Ovary (tissue), 9 donors: ENCODE results near the gene KRTAP12-3. TPM values are rescaled to one million over a fixed set of nuclear protein-coding genes. Genes with fewer than 3 reads are reported as not detected.
"Not testable (repeated sequence)": the region's sequence is repeated elsewhere in the genome, so short reads cannot be mapped to it uniquely, and the experiment has no call there.

Source experiments
- DNase-seq, 5 donors: peaks; one replicate each; pipeline ENCODE4 v3.0.0-alpha.2; 2019 to 2020
- H3K27ac ChIP-seq, 2 donors: fragments of 200-600 bp; one replicate each; pipeline versions ENCODE4 v1.5.1 to v1.8.0; 2019 to 2022
- H3K27me3 ChIP-seq: fragments of 200-600 bp; one replicate; pipeline ENCODE4 v1.8.0; 2022
- H3K36me3 ChIP-seq: fragments of 200-600 bp; sonication (generic); one replicate; pipeline ENCODE4 v1.5.1; 2019
- H3K4me1 ChIP-seq: one replicate; pipeline ENCODE4 v1.8.1; 2013; ENCODE audit warnings: mild to moderate bottlenecking, moderate library complexity; ENCODE audit not compliant: insufficient read depth
- H3K4me3 ChIP-seq: fragments of 200-600 bp; sonication (generic); one replicate; pipeline ENCODE4 v1.5.1; 2017
- H3K9me3 ChIP-seq, 2 donors: fragments of 200-600 bp in 1 of 2; sonication (generic) in 1 of 2; one replicate each; pipeline versions ENCODE4 v1.5.1 to v1.8.1; 2013 to 2019; ENCODE audit warnings: mild to moderate bottlenecking in 1 of 2, moderate library complexity in 1 of 2
- CTCF ChIP-seq, 3 donors: fragments of 450-650 bp in 2 of 3; fragments of 200-600 bp in 1 of 3; IDR thresholded peaks; one replicate each; pipeline versions ENCODE4 v1.5.1 to v1.8.0; 2016 to 2022; ENCODE audit warnings: antibody characterized with exemption in 3 of 3, mild to moderate bottlenecking in 1 of 3
- EP300 ChIP-seq: sonication (generic); formaldehyde crosslinking; IDR thresholded peaks from one replicate; pipeline ENCODE4 v1.6.1; 2017; ENCODE audit warnings: antibody characterized with exemption
- POLR2A ChIP-seq: fragments of 450-650 bp; IDR thresholded peaks from one replicate; pipeline ENCODE4 v1.6.1; 2017; ENCODE audit warnings: antibody characterized with exemption, mild to moderate bottlenecking, moderate library complexity
- WGBS, 3 donors: extraction: QIAGEN DNeasy Blood & Tissue Kit in 1 of 3; methylation state at CpG; one replicate each; pipeline versions ENCODE4 v1.1.5 to v1.1.7; 2013 to 2017; 5-methylcytosine and 5-hydroxymethylcytosine counted together
- intact Hi-C, 4 donors: fragments of 100-400 bp; cut with DNase I; formaldehyde crosslinking; loops; one replicate each; pipeline versions ENCODE4 v1.11.0 to v1.15.1; 2022 to 2023
- polyA plus RNA-seq, 2 donors: library from polyadenylated mRNA; stranded (reverse); fragments of 200-250 nt in 1 of 2; fragments of 350-450 nt in 1 of 2; fragmentation: Illumina TruSeq in 1 of 2; extraction: RNeasy Lipid Tissue Mini Kit (QIAGEN cat#74804) in 1 of 2; gene quantifications; one replicate each; pipeline ENCODE4 v1.2.3, GENCODE V29; 2013 to 2014
- total RNA-seq, 7 donors: library from RNA; depleted of rRNA in 2 of 7; stranded (reverse); fragments of >200 nt in 2 of 7; fragmentation: NEBNext Ultra II Directional in 3 of 7; extraction: Animal tissue kit (Norgen Biotek cat#: 25700) in 3 of 7; gene quantifications; one replicate each; pipeline versions ENCODE4 v1.1.0 to v1.2.4, GENCODE V29; 2016 to 2023
- donor health status: DM: no; HTN: no; CAD: no; lungs with moderate emphysema.
- donor health status: DM: no; HTN: no; CAD: no.
- donor health status: Bipolar disorder and iron deficiency.
- donor health status: DM: yes; HTN: yes; CAD: no.
- donor health status: DM: no; HTN: no; CAD: no.
- donor health status: DM: yes; HTN: yes; CAD: no.

KRTAP12-3 gene
- total and polyA plus RNA-seq, 9 donors: not detected

- H3K4me1 ChIP-seq: no peaks in the 10 kb centered on the region
- DNase-seq: no peak
- intact Hi-C loops: no loop called here
- peaks cover 0 to 5% of the 10 kb centered on the region in 2 donors for H3K9me3 ChIP-seq
- H3K27ac ChIP-seq: no peak overlapping the region
- TF ChIP-seq EP300 (no peak), CTCF (IDR thresholded peaks at IDR 0.05) (no peak), POLR2A (no peak)
- 85 to 86% (median 86%) methylated on average over 7 of the region's 7 CpGs for whole genome bisulfite sequencing, 3 donors
- H3K4me3 ChIP-seq: no peak overlapping the region
- H3K27me3 ChIP-seq: no peaks in the 10 kb centered on the region
- no peaks in the 10 kb centered on the region for H3K36me3 ChIP-seq
These were observed 32.0 kb upstream of the KRTAP12-3 start for GRCh38 chr21:44625756-44626155.

GRCh38 chr21:44626262-44626661 is 31.5 kb upstream of the KRTAP12-3 start:
- TF ChIP-seq CTCF (IDR thresholded peaks at IDR 0.05) (no peak), POLR2A (no peak), EP300 (no peak)
- Histone ChIP-seq H3K4me1 (no peaks in the 10 kb centered on the region), H3K9me3 (peaks cover 0 to 5% of the 10 kb centered on the region in 2 donors), H3K36me3 (no peaks in the 10 kb centered on the region), H3K27ac (no peak overlapping the region), H3K4me3 (no peak overlapping the region), H3K27me3 (no peaks in the 10 kb centered on the region)
- intact Hi-C loops: no loop called here
- DNase-seq: no peak
- WGBS, 3 donors: 72 to 85% (median 76%) methylated on average over 10 of the region's 10 CpGs

- DNase-seq: no peak
- Histone ChIP-seq H3K36me3 (no peaks in the 10 kb centered on the region), H3K27ac (no peak within 1 kb of the TSS), H3K27me3 (no peaks in the 10 kb centered on the region), H3K9me3 (peaks cover 0 to 5% of the 10 kb centered on the region in 2 donors), H3K4me1 (no peaks in the 10 kb centered on the region), H3K4me3 (no peak within 1 kb of the TSS)
- TF ChIP-seq EP300 (no peak), POLR2A (no peak), CTCF (IDR thresholded peaks at IDR 0.05) (no peak)
- intact Hi-C loops: no loop called here
- 47 to 59% (median 55%) methylated on average over 7 of the region's 7 CpGs for WGBS, 3 donors
These were observed 31.0 kb upstream of the KRTAP12-3 start, which contains the start of gene KRTAP10-9 for GRCh38 chr21:44626673-44627143. Gene KRTAP10-9 (plus strand): TSS chr21:44627093. CDS start chr21:44627172, 79 bp downstream.

GRCh38 chr21:44627181-44627822 is 30.4 kb upstream of the KRTAP12-3 start:
- H3K4me3 ChIP-seq, intact Hi-C loops, H3K36me3 ChIP-seq, H3K27me3 ChIP-seq, H3K27ac ChIP-seq, DNase-seq, H3K4me1 ChIP-seq, H3K9me3 ChIP-seq: not testable (repeated sequence)
- WGBS, 3 donors: 67 to 81% (median 72%) methylated on average over 14 to 20 of the region's 20 CpGs

- 21 to 32% (median 22%) methylated on average over 13 to 15 of the region's 15 CpGs for WGBS, 3 donors
- H3K4me3 ChIP-seq, H3K9me3 ChIP-seq, H3K27ac ChIP-seq, intact Hi-C loops, DNase-seq, H3K27me3 ChIP-seq, H3K36me3 ChIP-seq, H3K4me1 ChIP-seq: not testable (repeated sequence)
These were observed 29.9 kb upstream of the KRTAP12-3 start for GRCh38 chr21:44627831-44628233.
